ENCODE results near the gene FAM200B. TPM values are rescaled to one million over a fixed set of nuclear protein-coding genes. Genes with fewer than 3 reads are reported as not detected.
A peak's percentile ranks its signal among the peaks of the same experiment; 100 is the strongest.

FAM200B gene
- total and polyA plus RNA-seq, 2 donors from 2014 or later: 44.0 to 115 TPM

GRCh38 chr4:15714141-15714540 lies 32.5 kb downstream of the FAM200B start:
- TF ChIP-seq CTCF (IDR thresholded peaks at IDR 0.05; ENCODE audit: borderline replicate concordance, extremely low read depth, insufficient read depth): no peak
- H3K4me1 ChIP-seq (ENCODE audit: control insufficient read depth in 2 of 3, insufficient read depth in 2 of 3, low read depth in 1 of 3, low read length in 3 of 3): peaks cover 0 to 2% (median 0%) of the 10 kb centered on the region in 3 donors
- H3K9ac ChIP-seq (ENCODE audit: low read length in 3 of 3): no peak overlapping the region
- H3K36me3 ChIP-seq (ENCODE audit: control insufficient read depth in 2 of 3, insufficient read depth in 3 of 3, low read length in 3 of 3): no peaks in the 10 kb centered on the region
- H3K4me3 ChIP-seq (ENCODE audit: low read length in 3 of 3): no peak overlapping the region
- no peaks in the 10 kb centered on the region for H3K27me3 ChIP-seq (ENCODE audit: control insufficient read depth, insufficient read depth, low read length)
- H3K27ac ChIP-seq (ENCODE audit: low read depth in 2 of 2, low read length in 2 of 2): no peak overlapping the region
- no peaks in the 10 kb centered on the region for H3K9me3 ChIP-seq (ENCODE audit: control insufficient read depth in 2 of 3, insufficient read depth in 1 of 3, low read length in 3 of 3)
- FAIRE-seq (no peak), DNase-seq (peak in 2 of 5 donors; percentile 25)
- intact Hi-C loops (cut with DNase I): no loop called here

- FAIRE-seq: no peak
- intact Hi-C loops (cut with DNase I): no loop called here
Measured at GRCh38 chr4:15714646-15715435, 33.2 kb downstream of the FAM200B start.

DNA sequence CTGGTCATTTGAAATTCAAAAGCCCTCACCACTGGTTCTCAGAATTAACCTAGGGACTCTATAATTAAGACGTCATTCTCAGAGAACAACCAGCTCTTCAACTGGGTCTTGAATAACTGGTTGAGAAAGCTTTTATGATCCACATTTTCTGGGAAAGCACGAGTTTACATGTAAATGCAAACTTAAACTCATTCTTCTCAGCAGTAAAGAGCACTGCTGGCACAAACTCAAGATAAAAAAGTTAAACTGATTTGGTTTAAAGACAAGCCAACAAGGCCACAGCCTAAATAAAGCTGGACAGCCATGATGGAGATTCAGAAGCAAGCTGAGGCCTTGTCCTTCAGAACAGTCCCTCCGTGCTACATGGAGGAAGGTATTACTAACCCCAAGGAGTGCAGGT lies 34.5 kb downstream of the FAM200B start:
- H3K9me3 ChIP-seq (ENCODE audit: control insufficient read depth in 2 of 3, insufficient read depth in 1 of 3, low read length in 3 of 3): no peaks in the 10 kb centered on the region
- H3K9ac ChIP-seq (ENCODE audit: low read length in 3 of 3): no peak overlapping the region
- no peak overlapping the region for H3K27ac ChIP-seq (ENCODE audit: low read depth in 2 of 2, low read length in 2 of 2)
- no peak for FAIRE-seq
- H3K4me1 ChIP-seq (ENCODE audit: control insufficient read depth in 2 of 3, insufficient read depth in 2 of 3, low read depth in 1 of 3, low read length in 3 of 3): peaks cover 0 to 2% (median 0%) of the 10 kb centered on the region in 3 donors
- H3K4me3 ChIP-seq (ENCODE audit: low read length in 3 of 3): no peak overlapping the region
- intact Hi-C loops (cut with DNase I): no loop called here
- H3K36me3 ChIP-seq (ENCODE audit: control insufficient read depth in 2 of 3, insufficient read depth in 3 of 3, low read length in 3 of 3): no peaks in the 10 kb centered on the region
- TF ChIP-seq CTCF (IDR thresholded peaks at IDR 0.05; ENCODE audit: borderline replicate concordance, extremely low read depth, insufficient read depth): no peak
- DNase-seq: no peak
- no peaks in the 10 kb centered on the region for H3K27me3 ChIP-seq (ENCODE audit: control insufficient read depth, insufficient read depth, low read length)

More at GRCh38 chr4:15714646-15715435, 33.2 kb downstream of the FAM200B start:
- H3K27me3 ChIP-seq (ENCODE audit: control insufficient read depth, insufficient read depth, low read length): no peaks in the 10 kb centered on the region
- H3K4me1 ChIP-seq (ENCODE audit: control insufficient read depth in 2 of 3, insufficient read depth in 2 of 3, low read depth in 1 of 3, low read length in 3 of 3): peaks cover 0 to 2% (median 0%) of the 10 kb centered on the region in 3 donors
- TF ChIP-seq CTCF (IDR thresholded peaks at IDR 0.05; ENCODE audit: borderline replicate concordance, extremely low read depth, insufficient read depth): no peak
- DNase-seq: peak in 3 of 5 donors; percentile 50 to 80 (median 56)
- H3K9me3 ChIP-seq (ENCODE audit: control insufficient read depth in 2 of 3, insufficient read depth in 1 of 3, low read length in 3 of 3): no peaks in the 10 kb centered on the region
- no peak overlapping the region for H3K4me3 ChIP-seq (ENCODE audit: low read length in 3 of 3)
- H3K9ac ChIP-seq (ENCODE audit: low read length in 3 of 3): no peak overlapping the region
- H3K27ac ChIP-seq (ENCODE audit: low read depth in 2 of 2, low read length in 2 of 2): no peak overlapping the region
- no peaks in the 10 kb centered on the region for H3K36me3 ChIP-seq (ENCODE audit: control insufficient read depth in 2 of 3, insufficient read depth in 3 of 3, low read length in 3 of 3)

Measured in kidney (tissue), 14 donors.